Uterus (tissue), 4 donors: ENCODE data around the gene COA6. TPM values are rescaled to one million over a fixed set of nuclear protein-coding genes. Genes with fewer than 3 reads are reported as not detected.

Experiments used
- DNase-seq, 2 donors: peaks; one replicate each; pipeline ENCODE4 v3.0.0-alpha.2; 2019 to 2020
- H3K27ac ChIP-seq, 2 donors: fragments of 200-600 bp; sonication (generic); 1 replicate in 1 of 2; 2 replicates in 1 of 2; pipeline ENCODE4 v1.5.1; 2016 to 2018
- H3K27me3 ChIP-seq, 2 donors: fragments of 200-600 bp; sonication (generic); one replicate each; pipeline ENCODE4 v1.5.1; 2018 to 2019; ENCODE audit warnings: control low read depth in 1 of 2
- H3K36me3 ChIP-seq, 2 donors: fragments of 200-600 bp; sonication (generic); one replicate each; pipeline ENCODE4 v1.5.1; 2019; ENCODE audit warnings: control low read depth in 1 of 2
- H3K4me1 ChIP-seq, 2 donors: fragments of 200-600 bp; sonication (generic); one replicate each; pipeline ENCODE4 v1.5.1; 2018 to 2019; ENCODE audit warnings: control low read depth in 1 of 2
- H3K4me3 ChIP-seq, 2 donors: fragments of 200-600 bp; sonication (generic); 1 replicate in 1 of 2; 2 replicates in 1 of 2; pipeline ENCODE4 v1.5.1; 2018 to 2019; ENCODE audit warnings: mild to moderate bottlenecking in 1 of 2
- H3K9me3 ChIP-seq, 2 donors: fragments of 200-600 bp; sonication (generic); one replicate each; pipeline ENCODE4 v1.5.1; 2019; ENCODE audit warnings: control low read depth in 1 of 2
- CTCF ChIP-seq, 4 experiments: fragments of 200-600 bp in 2 of 4; fragments of 450-650 bp in 2 of 4; sonication (generic) in 2 of 4; IDR thresholded peaks; one replicate each; pipeline ENCODE4 v1.5.1; 2016 to 2019; ENCODE audit warnings: antibody characterized with exemption in 4 of 4, mild to moderate bottlenecking in 2 of 4, moderate library complexity in 1 of 4
- POLR2A ChIP-seq, 2 donors: fragments of 450-650 bp; IDR thresholded peaks; one replicate each; pipeline ENCODE4 v1.6.1; 2016; ENCODE audit warnings: antibody characterized with exemption in 2 of 2, mild to moderate bottlenecking in 1 of 2, moderate library complexity in 1 of 2
- intact Hi-C: fragments of 100-400 bp; cut with DNase I; formaldehyde crosslinking; loops from one replicate; pipeline ENCODE4 v1.15.1; 2023; ENCODE audit warnings: low total_unique reads
- total RNA-seq, 4 donors: library from RNA; depleted of rRNA in 3 of 4; stranded (reverse); fragments of >200 nt in 3 of 4; gene quantifications; one replicate each; pipeline versions ENCODE4 v1.1.0 to v1.2.4, GENCODE V29; 2014 to 2023
- donor health status: DM: yes; HTN: yes; CAD: no.

Gene COA6
- total RNA-seq, 4 donors from 2014 or later, result 10.6 to 16.8 (median 14.6) TPM

DNA sequence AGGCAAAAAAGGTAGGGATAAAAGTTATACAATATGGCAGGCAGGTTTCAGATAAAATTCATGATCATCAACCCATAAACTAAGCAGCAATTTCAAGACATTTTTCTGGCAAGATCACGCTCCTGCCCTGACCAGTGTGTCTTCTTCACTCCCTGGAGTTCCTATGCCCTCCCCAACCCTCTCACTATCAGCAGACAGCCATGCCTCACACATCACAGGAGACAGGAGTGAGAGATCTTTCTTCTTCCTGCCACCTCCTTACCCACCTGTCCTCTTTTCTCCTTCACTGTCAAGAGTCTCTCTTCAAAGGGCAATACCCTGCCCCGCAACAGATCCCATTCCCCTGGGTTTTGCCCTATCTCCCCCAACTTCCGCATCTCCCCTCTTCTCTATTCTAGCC lies 28.4 kb downstream of the COA6 start:
- intact Hi-C loops, result no loop called here
- no peak for DNase-seq
- no peak for TF ChIP-seq POLR2A (IDR thresholded peaks at IDR 0.05)
- no peak for TF ChIP-seq CTCF (IDR thresholded peaks at IDR 0.05)
- Histone ChIP-seq H3K36me3 (no peaks in the 10 kb centered on the region), H3K27me3 (no peaks in the 10 kb centered on the region), H3K27ac (peak overlapping the region in 1 of 2 donors; percentile 57), H3K9me3 (no peaks in the 10 kb centered on the region), H3K4me3 (no peak overlapping the region), H3K4me1 (no peaks in the 10 kb centered on the region)

GRCh38 chr1:234402939-234403338 lies 29.7 kb downstream of the COA6 start:
- Histone ChIP-seq H3K27ac (no peak overlapping the region), H3K4me3 (no peak overlapping the region), H3K27me3 (no peaks in the 10 kb centered on the region), H3K9me3 (no peaks in the 10 kb centered on the region), H3K36me3 (no peaks in the 10 kb centered on the region), H3K4me1 (no peaks in the 10 kb centered on the region)
- no peak for TF ChIP-seq POLR2A (IDR thresholded peaks at IDR 0.05)
- TF ChIP-seq CTCF (IDR thresholded peaks at IDR 0.05), result no peak
- intact Hi-C loops, result no loop called here
- DNase-seq, result no peak

DNA sequence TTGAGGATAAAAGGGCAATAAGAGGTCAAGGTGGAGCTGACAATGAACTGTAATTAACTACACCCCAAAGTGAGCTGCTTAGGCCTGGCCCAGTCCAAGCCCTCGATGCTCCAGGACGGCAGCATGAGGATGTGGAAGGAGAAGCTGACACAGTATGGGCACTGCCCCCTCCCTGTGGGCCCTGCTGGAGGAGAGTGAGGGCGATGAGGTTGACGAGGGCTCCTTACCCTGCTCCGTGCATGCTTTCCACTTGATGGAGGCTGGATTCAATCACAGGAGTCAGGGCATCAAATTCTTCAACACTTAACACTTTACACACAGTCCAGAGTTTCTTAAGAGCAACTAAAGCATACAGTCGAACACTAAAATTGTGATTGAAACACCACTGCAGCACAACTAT lies 32.4 kb downstream of the COA6 start:
- H3K9me3 ChIP-seq, result no peaks in the 10 kb centered on the region
- no peaks in the 10 kb centered on the region for H3K27me3 ChIP-seq
- TF ChIP-seq CTCF (IDR thresholded peaks at IDR 0.05) (no peak), POLR2A (IDR thresholded peaks at IDR 0.05) (no peak)
- H3K27ac ChIP-seq, result no peak overlapping the region
- intact Hi-C loops, result no loop called here
- H3K4me1 ChIP-seq, result no peaks in the 10 kb centered on the region
- H3K36me3 ChIP-seq, result no peaks in the 10 kb centered on the region
- no peak overlapping the region for H3K4me3 ChIP-seq
- DNase-seq, result no peak

DNA sequence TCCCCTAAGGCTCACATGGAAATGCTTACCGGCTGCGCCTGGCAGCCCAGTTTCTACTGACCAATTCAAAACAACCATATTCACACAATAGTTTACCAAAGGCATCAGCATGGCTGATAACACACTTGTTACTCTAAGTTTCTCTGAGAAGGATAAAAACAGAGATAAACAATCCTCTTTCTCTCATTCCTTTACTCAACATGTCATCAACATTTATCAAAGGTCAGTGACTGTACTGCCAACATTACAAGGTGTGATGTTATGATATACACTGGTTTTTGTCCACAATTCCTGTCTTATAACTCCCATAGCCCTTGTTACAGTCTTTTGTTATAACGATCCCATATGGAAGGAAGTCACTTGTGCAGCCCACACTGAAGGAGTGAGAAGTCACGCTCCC lies 33.6 kb downstream of the COA6 start:
- no peak overlapping the region for H3K4me3 ChIP-seq
- no peaks in the 10 kb centered on the region for H3K27me3 ChIP-seq
- no peak overlapping the region for H3K27ac ChIP-seq
- no peaks in the 10 kb centered on the region for H3K36me3 ChIP-seq
- H3K9me3 ChIP-seq, result no peaks in the 10 kb centered on the region
- intact Hi-C loops, result no loop called here
- TF ChIP-seq CTCF (IDR thresholded peaks at IDR 0.05) (no peak), POLR2A (IDR thresholded peaks at IDR 0.05) (no peak)
- no peak for DNase-seq
- no peaks in the 10 kb centered on the region for H3K4me1 ChIP-seq

- no peaks in the 10 kb centered on the region for H3K9me3 ChIP-seq
- H3K4me3 ChIP-seq, result no peak overlapping the region
- DNase-seq, result no peak
- H3K27me3 ChIP-seq, result no peaks in the 10 kb centered on the region
- no peaks in the 10 kb centered on the region for H3K36me3 ChIP-seq
- intact Hi-C loops, result no loop called here
- no peak overlapping the region for H3K27ac ChIP-seq
- TF ChIP-seq POLR2A (IDR thresholded peaks at IDR 0.05) (no peak), CTCF (IDR thresholded peaks at IDR 0.05) (no peak)
- H3K4me1 ChIP-seq, result no peaks in the 10 kb centered on the region
These were observed 35.5 kb downstream of the COA6 start for GRCh38 chr1:234408757-234409156.
